ENCODE results near the gene LONRF3. TPM values are rescaled to one million over a fixed set of nuclear protein-coding genes. Genes with fewer than 3 reads are reported as not detected.
A peak's percentile ranks its signal among the peaks of the same experiment; 100 is the strongest.

LONRF3 gene
- 1 to 10 TPM; 1.2 to 4.1 (median 1.8) TPM for total RNA-seq

GRCh38 chrX:118974088-118974907, at the start of gene LONRF3:
Gene LONRF3, plus strand, starts transcription at chrX:118974618. Its CDS starts 163 bp downstream, at chrX:118974781.
- Histone ChIP-seq H3K9me3 (no peaks in the 10 kb centered on the region), H3K4me1 (peaks cover 25% of the 10 kb centered on the region), H3K36me3 (no peaks in the 10 kb centered on the region), H3K4me3 (peak within 1 kb of the TSS; percentile 61), H3K27ac (peak within 1 kb of the TSS; percentile 75), H3K27me3 (peaks cover 9% of the 10 kb centered on the region)
- DNase-seq (ENCODE audit: low spot score in 2 of 2) = peak; percentile 87 to 90
- peak in 1 of 3 donors; percentile 73 for TF ChIP-seq POLR2AphosphoS5 (IDR thresholded peaks at IDR 0.05)
- no peak for TF ChIP-seq EP300 (IDR thresholded peaks at IDR 0.05)
- TF ChIP-seq POLR2A (IDR thresholded peaks at IDR 0.05) = peak; percentile 63 to 90
- no peak for TF ChIP-seq CTCF (IDR thresholded peaks at IDR 0.05)
- 46% methylated on average over 29 of the region's 45 CpGs for WGBS

DNA sequence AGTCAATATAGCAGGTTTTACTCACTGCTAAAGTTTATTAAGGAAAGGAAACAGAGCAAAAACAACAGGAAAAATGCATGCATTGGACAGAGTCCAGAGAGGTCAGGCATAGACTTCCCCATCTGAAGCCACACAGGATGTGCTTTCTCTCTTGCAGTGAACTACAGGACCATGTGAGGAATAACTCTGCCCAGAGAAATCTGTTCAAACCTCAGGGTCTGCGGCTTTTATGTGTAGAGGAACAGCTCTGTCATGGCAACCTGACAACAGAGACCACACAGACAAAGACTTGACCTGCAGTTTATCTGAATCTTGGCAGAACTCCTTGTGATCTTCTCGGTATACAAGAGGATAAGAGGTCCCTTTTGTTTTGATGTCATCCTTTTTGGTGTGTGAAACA, 46.3 kb upstream of the LONRF3 start:
- 61% methylated on average over 2 of the region's 2 CpGs for WGBS
- TF ChIP-seq EP300 (IDR thresholded peaks at IDR 0.05) = no peak
- TF ChIP-seq CTCF (IDR thresholded peaks at IDR 0.05) = no peak
- TF ChIP-seq POLR2A (IDR thresholded peaks at IDR 0.05) = no peak
- no peak for TF ChIP-seq POLR2AphosphoS5 (IDR thresholded peaks at IDR 0.05)
- Histone ChIP-seq H3K4me3 (no peak overlapping the region), H3K4me1 (no peaks in the 10 kb centered on the region), H3K36me3 (no peaks in the 10 kb centered on the region), H3K27ac (no peak overlapping the region), H3K27me3 (no peaks in the 10 kb centered on the region), H3K9me3 (no peaks in the 10 kb centered on the region)
- no peak for DNase-seq (ENCODE audit: low spot score in 2 of 2)

DNA sequence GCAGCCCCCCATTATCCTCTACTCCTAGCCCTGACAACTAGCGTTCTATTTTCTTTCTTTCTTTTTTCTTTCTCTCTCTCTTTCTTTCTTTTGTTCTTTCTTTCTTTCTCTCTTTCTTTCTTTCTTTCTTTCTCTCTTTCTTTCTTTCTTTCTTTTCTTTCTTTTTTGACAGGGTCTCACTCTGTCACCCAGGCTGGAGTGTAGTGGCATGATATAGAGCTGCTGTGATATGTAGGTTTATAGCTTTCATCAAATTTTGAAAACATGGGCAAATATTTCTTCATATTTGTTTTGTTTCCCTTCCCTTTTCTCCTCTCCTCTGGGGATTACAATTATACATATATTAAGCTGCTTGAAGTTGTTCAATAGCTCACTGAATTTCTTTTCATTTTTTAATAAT, 39.1 kb upstream of the LONRF3 start:
- WGBS = 92% methylated on average over 1 of the region's 1 CpG
- TF ChIP-seq POLR2AphosphoS5 (IDR thresholded peaks at IDR 0.05) (no peak), EP300 (IDR thresholded peaks at IDR 0.05) (no peak)

DNA sequence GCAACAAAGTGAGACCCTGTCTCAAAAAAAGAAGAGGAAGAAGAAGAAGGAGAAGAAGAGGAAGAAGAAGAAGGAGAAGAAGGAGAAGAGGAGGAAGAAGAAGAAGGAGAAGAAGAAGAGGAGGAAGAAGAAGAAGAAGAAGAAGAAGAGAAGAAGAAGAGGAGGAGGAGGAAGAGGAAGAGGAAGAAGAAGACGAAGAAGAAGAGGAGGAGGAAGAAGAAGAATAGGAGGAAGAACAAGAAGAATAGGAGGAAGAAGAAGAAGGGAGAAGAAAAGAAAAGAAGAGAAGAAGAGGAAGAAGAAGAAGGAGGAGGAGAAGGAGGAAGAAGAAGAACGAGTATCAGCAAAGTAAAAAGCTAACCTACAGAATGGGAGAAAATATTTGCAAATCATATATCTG, 33.3 kb upstream of the LONRF3 start:
- DNase-seq (ENCODE audit: low spot score in 2 of 2) = no peak
- Histone ChIP-seq H3K27ac (no peak overlapping the region), H3K9me3 (no peaks in the 10 kb centered on the region), H3K27me3 (no peaks in the 10 kb centered on the region), H3K4me3 (no peak overlapping the region), H3K36me3 (no peaks in the 10 kb centered on the region), H3K4me1 (no peaks in the 10 kb centered on the region)
- TF ChIP-seq POLR2AphosphoS5 (IDR thresholded peaks at IDR 0.05) (no peak), POLR2A (IDR thresholded peaks at IDR 0.05) (no peak), EP300 (IDR thresholded peaks at IDR 0.05) (no peak), CTCF (IDR thresholded peaks at IDR 0.05) (no peak)
- 65% methylated on average over 2 of the region's 2 CpGs for WGBS

More for the DNA sequence above, 39.1 kb upstream of the LONRF3 start:
- Histone ChIP-seq H3K4me1 (no peaks in the 10 kb centered on the region), H3K4me3 (no peak overlapping the region), H3K27me3 (no peaks in the 10 kb centered on the region), H3K9me3 (no peaks in the 10 kb centered on the region), H3K27ac (no peak overlapping the region), H3K36me3 (no peaks in the 10 kb centered on the region)
- no peak for DNase-seq (ENCODE audit: low spot score in 2 of 2)

GRCh38 chrX:118943102-118943501, 31.3 kb upstream of the LONRF3 start:
- 57% methylated on average over 2 of the region's 2 CpGs for WGBS
- Histone ChIP-seq H3K27ac (no peak overlapping the region), H3K4me3 (no peak overlapping the region), H3K9me3 (no peaks in the 10 kb centered on the region), H3K4me1 (no peaks in the 10 kb centered on the region), H3K36me3 (no peaks in the 10 kb centered on the region), H3K27me3 (no peaks in the 10 kb centered on the region)
- no peak for DNase-seq (ENCODE audit: low spot score in 2 of 2)
- TF ChIP-seq POLR2AphosphoS5 (IDR thresholded peaks at IDR 0.05) (no peak), EP300 (IDR thresholded peaks at IDR 0.05) (no peak), CTCF (IDR thresholded peaks at IDR 0.05) (no peak), POLR2A (IDR thresholded peaks at IDR 0.05) (no peak)
